PC-3 (cell line): ENCODE measurements around the gene SIRT2.

Source experiments
- CTCF ChIP-seq: fragments of 300-600 bp; sonication (generic); conservative IDR thresholded peaks from 2 replicates; pipeline ENCODE4 v1.5.1; 2017; ENCODE audit warnings: antibody characterized with exemption, low read depth, mild to moderate bottlenecking, low read length
- EZH2phosphoT487 ChIP-seq: fragments of 300-600 bp; sonication (generic); IDR thresholded peaks from 2 replicates; pipeline ENCODE4 v1.6.1; 2018; ENCODE audit warnings: mild to moderate bottlenecking, antibody characterized with exemption, low read length, borderline replicate concordance

GRCh38 chr19:38922482-38922881 is 23.1 kb upstream of the SIRT2 start:
- no peak for TF ChIP-seq CTCF
- no peak for TF ChIP-seq EZH2phosphoT487
